Measurements from ENCODE around the gene LIMK2. TPM values are rescaled to one million over a fixed set of nuclear protein-coding genes. Genes with fewer than 3 reads are reported as not detected.

The LIMK2 gene
- total and polyA plus RNA-seq, 9 of the 15 experiments (the other 6 are each of a cell fraction or from before 2014, with no cell fraction given): 1.1 to 14.5 (median 8.5) TPM

GRCh38 chr22:31211862-31212730, at the start of gene LIMK2 (continued):
- TF ChIP-seq MAZ (CRISPR knock-in tag; conservative IDR thresholded peaks at IDR 0.05 in 1 of 2, IDR thresholded peaks at IDR 0.05 in 1 of 2): peak; percentile 78 to 99
- TF ChIP-seq ZNF76 (CRISPR knock-in tag; IDR thresholded peaks at IDR 0.05; ENCODE audit: borderline replicate concordance): no peak
- no peak for TF ChIP-seq ZMIZ1 (IDR thresholded peaks at IDR 0.05; ENCODE audit: low read depth in 2 of 2, low read length in 2 of 2)
- TF ChIP-seq NEUROD1 (IDR thresholded peaks at IDR 0.05; ENCODE audit: borderline replicate concordance, low read depth, low read length, partially characterized antibody): no peak
- no peak for TF ChIP-seq ZNF584 (CRISPR knock-in tag; IDR thresholded peaks at IDR 0.05; ENCODE audit: low read depth)
- no peak for TF ChIP-seq THAP7 (CRISPR knock-in tag; IDR thresholded peaks at IDR 0.05)
- no peak for TF ChIP-seq CAMTA2 (CRISPR knock-in tag; conservative IDR thresholded peaks at IDR 0.05)
- TF ChIP-seq PTRF (tag; IDR thresholded peaks at IDR 0.05): no peak
- no peak for TF ChIP-seq POLR3G (IDR thresholded peaks at IDR 0.05; ENCODE audit: extremely low read depth, insufficient read length, insufficient replicate concordance)
- no peak for TF ChIP-seq RHOXF2B (CRISPR knock-in tag; conservative IDR thresholded peaks at IDR 0.05)
- no peak for TF ChIP-seq NR2C1 (IDR thresholded peaks at IDR 0.05)
- no peak for TF ChIP-seq NR2C1 (tag; IDR thresholded peaks at IDR 0.05)
- no peak for TF ChIP-seq MYBL2 (IDR thresholded peaks at IDR 0.05; ENCODE audit: low read depth)
- TF ChIP-seq MYBL2 (CRISPR knock-in tag; IDR thresholded peaks at IDR 0.05; ENCODE audit: borderline replicate concordance): no peak
- peak; percentile 84 for TF ChIP-seq POLR2G (IDR thresholded peaks at IDR 0.05; ENCODE audit: low read depth, low read length)
- no peak for TF ChIP-seq ZNF785 (CRISPR knock-in tag; IDR thresholded peaks at IDR 0.05)
- no peak for TF ChIP-seq ZEB2 (IDR thresholded peaks at IDR 0.05)
- no peak for TF ChIP-seq AFF4 (CRISPR knock-in tag; IDR thresholded peaks at IDR 0.05)
- peak; percentile 50 for TF ChIP-seq KDM5B (IDR thresholded peaks at IDR 0.05; ENCODE audit: insufficient replicate concordance, low read depth, low read length)
- no peak for TF ChIP-seq NCOR1 (IDR thresholded peaks at IDR 0.05)
- TF ChIP-seq MAFF (IDR thresholded peaks at IDR 0.05; ENCODE audit: low read length): no peak

Data from K562 (cell line).